SK-N-SH treated with all-trans-retinoic acid at 6 μM for 48 hours (cell line): ENCODE results near the gene BABAM2.
"Not testable (repeated sequence)": the region's sequence is repeated elsewhere in the genome, so short reads cannot be mapped to it uniquely, and the experiment has no call there.

Source experiments
- BACH2 ChIP-seq: fragments of 250-450 bp; sonication (Bioruptor Pico); IDR thresholded peaks from 2 replicates; pipeline ENCODE4 v1.9.0; 2021; ENCODE audit warnings: mild to moderate bottlenecking, borderline replicate concordance
- ESRRG ChIP-seq: fragments of 250-450 bp; sonication (Bioruptor Pico); IDR thresholded peaks from 2 replicates; pipeline ENCODE4 v1.6.1; 2021; ENCODE audit warnings: mild to moderate bottlenecking
- TCF4 ChIP-seq: fragments of 250-450 bp; sonication (Bioruptor Pico); IDR thresholded peaks from 2 replicates; pipeline ENCODE4 v1.8.0; 2021; ENCODE audit warnings: mild to moderate bottlenecking, moderate library complexity, borderline replicate concordance
- TOX ChIP-seq: fragments of 250-450 bp; sonication (Bioruptor Pico); IDR thresholded peaks from 2 replicates; pipeline ENCODE4 v1.8.0; 2021; ENCODE audit warnings: mild to moderate bottlenecking, moderate library complexity, borderline replicate concordance
- ZC3H10 ChIP-seq: fragments of 250-450 bp; sonication (Bioruptor Pico); IDR thresholded peaks from 2 replicates; pipeline ENCODE4 v1.5.1; 2021; ENCODE audit warnings: mild to moderate bottlenecking, moderate library complexity
- ZFP30 ChIP-seq: fragments of 450-650 bp; formaldehyde crosslinking; IDR thresholded peaks from 2 replicates; pipeline ENCODE4 v1.5.0; 2022; ENCODE audit warnings: mild to moderate bottlenecking, moderate library complexity
- ZNF8 ChIP-seq: fragments of 450-650 bp; formaldehyde crosslinking; IDR thresholded peaks from 2 replicates; pipeline ENCODE4 v1.5.0; 2020; ENCODE audit warnings: mild to moderate bottlenecking, moderate library complexity
- TF ChIP-seq, protein P1 (sequence below): fragments of 250-450 bp; sonication (Bioruptor Pico); IDR thresholded peaks from 2 replicates; pipeline ENCODE4 v1.8.0; 2020; ENCODE audit warnings: mild to moderate bottlenecking, moderate library complexity, borderline replicate concordance
- TF ChIP-seq, protein P2 (sequence below): fragments of 250-450 bp; sonication (Bioruptor Pico); IDR thresholded peaks from 2 replicates; pipeline ENCODE4 v1.5.1; 2020; ENCODE audit warnings: low read depth, mild to moderate bottlenecking, moderate library complexity

DNA sequence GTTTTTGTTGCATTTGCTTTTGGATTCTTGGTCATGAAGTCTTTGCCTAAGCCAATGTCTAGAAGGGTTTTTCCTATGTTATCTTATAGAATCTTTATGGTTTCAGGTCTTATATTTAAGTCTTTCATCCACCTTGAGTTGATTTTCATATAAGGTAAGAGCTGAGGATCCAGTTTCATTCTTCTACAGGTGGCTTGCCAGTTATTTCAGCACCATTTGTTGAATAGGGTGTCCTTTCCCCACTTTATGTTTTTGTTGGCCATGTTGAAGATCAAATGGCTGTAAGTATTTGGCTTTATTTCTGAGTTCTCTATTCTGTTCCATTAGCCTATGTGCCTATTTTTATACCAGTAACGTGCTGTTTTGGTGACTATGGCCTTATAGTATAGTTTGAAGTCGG, 129.0 kb downstream of the BABAM2 start:
- TF ChIP-seq TOX (CRISPR knock-in tag); ZNF8 (CRISPR knock-in tag); BACH2 (CRISPR knock-in tag); ESRRG (CRISPR knock-in tag); ZC3H10; TCF4 (CRISPR knock-in tag); ZFP30 (CRISPR knock-in tag): not testable (repeated sequence)
- TF ChIP-seq, protein P1, sequence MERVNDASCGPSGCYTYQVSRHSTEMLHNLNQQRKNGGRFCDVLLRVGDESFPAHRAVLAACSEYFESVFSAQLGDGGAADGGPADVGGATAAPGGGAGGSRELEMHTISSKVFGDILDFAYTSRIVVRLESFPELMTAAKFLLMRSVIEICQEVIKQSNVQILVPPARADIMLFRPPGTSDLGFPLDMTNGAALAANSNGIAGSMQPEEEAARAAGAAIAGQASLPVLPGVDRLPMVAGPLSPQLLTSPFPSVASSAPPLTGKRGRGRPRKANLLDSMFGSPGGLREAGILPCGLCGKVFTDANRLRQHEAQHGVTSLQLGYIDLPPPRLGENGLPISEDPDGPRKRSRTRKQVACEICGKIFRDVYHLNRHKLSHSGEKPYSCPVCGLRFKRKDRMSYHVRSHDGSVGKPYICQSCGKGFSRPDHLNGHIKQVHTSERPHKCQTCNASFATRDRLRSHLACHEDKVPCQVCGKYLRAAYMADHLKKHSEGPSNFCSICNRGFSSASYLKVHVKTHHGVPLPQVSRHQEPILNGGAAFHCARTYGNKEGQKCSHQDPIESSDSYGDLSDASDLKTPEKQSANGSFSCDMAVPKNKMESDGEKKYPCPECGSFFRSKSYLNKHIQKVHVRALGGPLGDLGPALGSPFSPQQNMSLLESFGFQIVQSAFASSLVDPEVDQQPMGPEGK, result not testable (repeated sequence)
- TF ChIP-seq, protein P2, sequence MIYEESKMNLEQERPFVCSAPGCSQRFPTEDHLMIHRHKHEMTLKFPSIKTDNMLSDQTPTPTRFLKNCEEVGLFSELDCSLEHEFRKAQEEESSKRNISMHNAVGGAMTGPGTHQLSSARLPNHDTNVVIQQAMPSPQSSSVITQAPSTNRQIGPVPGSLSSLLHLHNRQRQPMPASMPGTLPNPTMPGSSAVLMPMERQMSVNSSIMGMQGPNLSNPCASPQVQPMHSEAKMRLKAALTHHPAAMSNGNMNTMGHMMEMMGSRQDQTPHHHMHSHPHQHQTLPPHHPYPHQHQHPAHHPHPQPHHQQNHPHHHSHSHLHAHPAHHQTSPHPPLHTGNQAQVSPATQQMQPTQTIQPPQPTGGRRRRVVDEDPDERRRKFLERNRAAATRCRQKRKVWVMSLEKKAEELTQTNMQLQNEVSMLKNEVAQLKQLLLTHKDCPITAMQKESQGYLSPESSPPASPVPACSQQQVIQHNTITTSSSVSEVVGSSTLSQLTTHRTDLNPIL (CRISPR knock-in tag), result not testable (repeated sequence)
